ENCODE results near the gene PRKCB.

Gene PRKCB

GRCh38 chr16:23896832-23897821, 61.3 kb downstream of the PRKCB start:
- Histone ChIP-seq H3K27ac (ENCODE audit: extremely low read depth, low read depth, low read length) (no peak overlapping the region), H3K4me1 (ENCODE audit: control insufficient read depth, insufficient read depth, low read length) (no peaks in the 10 kb centered on the region), H3K9me3 (ENCODE audit: control insufficient read depth, insufficient read depth, low read depth, low read length) (no peaks in the 10 kb centered on the region), H3K4me3 (ENCODE audit: low read depth, low read length) (no peak overlapping the region), H3K36me3 (ENCODE audit: control insufficient read depth in 2 of 2, insufficient read depth in 1 of 2, low read length in 2 of 2) (no peaks in the 10 kb centered on the region)
- no peak for TF ChIP-seq ZNF555 (tag by site-specific recombination; conservative IDR thresholded peaks at IDR 0.05)
- no peak for TF ChIP-seq ZNF341 (tag by site-specific recombination; IDR thresholded peaks at IDR 0.05; ENCODE audit: low read depth)
- no peak for TF ChIP-seq ZNF274 (IDR thresholded peaks at IDR 0.05; ENCODE audit: low read length)
- no peak for TF ChIP-seq ZNF274 (tag by site-specific recombination; IDR thresholded peaks at IDR 0.05; ENCODE audit: borderline replicate concordance)
- peak; percentile 51; the same call in 1 of the 2 replicates for TF ChIP-seq ZBTB17 (tag by site-specific recombination; IDR thresholded peaks at IDR 0.05)
- no peak for TF ChIP-seq MZF1 (tag by site-specific recombination; IDR thresholded peaks at IDR 0.05; ENCODE audit: borderline replicate concordance)
- peak; percentile 81 for TF ChIP-seq ZNF366 (tag by site-specific recombination; conservative IDR thresholded peaks at IDR 0.05)
- 0 out of 2 replicates have a peak, but pooled peaks have one; percentile 35 for TF ChIP-seq EGR2 (tag by site-specific recombination; IDR thresholded peaks at IDR 0.05; ENCODE audit: low read depth)
- no peak for TF ChIP-seq ZNF645 (tag by site-specific recombination; IDR thresholded peaks at IDR 0.05)
- POLR2A ChIA-PET = no interaction called here
- CTCF ChIA-PET = interaction anchor here (1.1 kb wide), 1 partner anchor 96 kb away, joined by 4 read pairs; no protein-coding TSS in a partner anchor

GRCh38 chr16:23898682-23899430, 63.1 kb downstream of the PRKCB start:
- no peak overlapping the region for H3K4me3 ChIP-seq (ENCODE audit: low read depth, low read length)
- no peak overlapping the region for H3K27ac ChIP-seq (ENCODE audit: extremely low read depth, low read depth, low read length)
- no peaks in the 10 kb centered on the region for H3K36me3 ChIP-seq (ENCODE audit: control insufficient read depth in 2 of 2, insufficient read depth in 1 of 2, low read length in 2 of 2)
- H3K4me1 ChIP-seq (ENCODE audit: control insufficient read depth, insufficient read depth, low read length) = no peaks in the 10 kb centered on the region
- TF ChIP-seq ZBTB48 (tag by site-specific recombination; IDR thresholded peaks at IDR 0.05) (no peak), ZNF404 (tag by site-specific recombination; IDR thresholded peaks at IDR 0.05) (no peak), ZNF623 (tag by site-specific recombination; IDR thresholded peaks at IDR 0.05) (no peak), ZNF660 (tag by site-specific recombination; IDR thresholded peaks at IDR 0.05) (no peak), ZBTB8A (tag by site-specific recombination; IDR thresholded peaks at IDR 0.05) (no peak), ZNF529 (tag by site-specific recombination; IDR thresholded peaks at IDR 0.05; ENCODE audit: insufficient replicate concordance) (no peak), ZNF24 (tag by site-specific recombination; IDR thresholded peaks at IDR 0.05) (no peak), ZNF777 (tag by site-specific recombination; IDR thresholded peaks at IDR 0.05; ENCODE audit: borderline replicate concordance) (no peak), ZNF621 (tag by site-specific recombination; IDR thresholded peaks at IDR 0.05) (no peak), ZNF266 (tag by site-specific recombination; IDR thresholded peaks at IDR 0.05; ENCODE audit: low read depth) (no peak), ZNF174 (tag by site-specific recombination; IDR thresholded peaks at IDR 0.05) (no peak)
- CTCF ChIA-PET = no interaction called here
- no peaks in the 10 kb centered on the region for H3K9me3 ChIP-seq (ENCODE audit: control insufficient read depth, insufficient read depth, low read depth, low read length)
- POLR2A ChIA-PET = no interaction called here

GRCh38 chr16:23899869-23900268, 64.1 kb downstream of the PRKCB start:
- Histone ChIP-seq H3K27ac (ENCODE audit: extremely low read depth, low read depth, low read length) (no peak overlapping the region), H3K4me1 (ENCODE audit: control insufficient read depth, insufficient read depth, low read length) (no peaks in the 10 kb centered on the region), H3K36me3 (ENCODE audit: control insufficient read depth in 2 of 2, insufficient read depth in 1 of 2, low read length in 2 of 2) (no peaks in the 10 kb centered on the region), H3K4me3 (ENCODE audit: low read depth, low read length) (no peak overlapping the region), H3K9me3 (ENCODE audit: control insufficient read depth, insufficient read depth, low read depth, low read length) (no peaks in the 10 kb centered on the region)
- ChIA-PET CTCF (no interaction called here), POLR2A (no interaction called here)
- no peak for TF ChIP-seq OVOL3 (tag by site-specific recombination; IDR thresholded peaks at IDR 0.05)
- TF ChIP-seq ZNF501 (tag by site-specific recombination; IDR thresholded peaks at IDR 0.05) = no peak
- TF ChIP-seq ZNF362 (tag by site-specific recombination; IDR thresholded peaks at IDR 0.05) = no peak
- no peak for TF ChIP-seq HOXD13 (CRISPR knock-in tag; IDR thresholded peaks at IDR 0.05; ENCODE audit: borderline replicate concordance)
- TF ChIP-seq ZBTB1 (tag by site-specific recombination; IDR thresholded peaks at IDR 0.05) = no peak
- no peak for TF ChIP-seq HOXC10 (CRISPR knock-in tag; IDR thresholded peaks at IDR 0.05)
- TF ChIP-seq ZNF426 (tag by site-specific recombination; IDR thresholded peaks at IDR 0.05) = no peak
- TF ChIP-seq SCRT1 (tag by site-specific recombination; IDR thresholded peaks at IDR 0.05; ENCODE audit: borderline replicate concordance) = no peak
- no peak for TF ChIP-seq ZNF513 (tag by site-specific recombination; IDR thresholded peaks at IDR 0.05)

All from HEK293 (cell line).